Measurements from ENCODE around the gene NTMT1.

- TF ChIP-seq POLR2A (IDR thresholded peaks at IDR 0.05; ENCODE audit: low read length) (no peak), GATA1 (IDR thresholded peaks at IDR 0.05; ENCODE audit: low read depth, low read length) (no peak)
These were observed 22.8 kb downstream of the NTMT1 start for GRCh38 chr9:129648764-129649115.

All from erythroblast (primary cell).